Measurements from ENCODE around the gene KCNG4.

DNA sequence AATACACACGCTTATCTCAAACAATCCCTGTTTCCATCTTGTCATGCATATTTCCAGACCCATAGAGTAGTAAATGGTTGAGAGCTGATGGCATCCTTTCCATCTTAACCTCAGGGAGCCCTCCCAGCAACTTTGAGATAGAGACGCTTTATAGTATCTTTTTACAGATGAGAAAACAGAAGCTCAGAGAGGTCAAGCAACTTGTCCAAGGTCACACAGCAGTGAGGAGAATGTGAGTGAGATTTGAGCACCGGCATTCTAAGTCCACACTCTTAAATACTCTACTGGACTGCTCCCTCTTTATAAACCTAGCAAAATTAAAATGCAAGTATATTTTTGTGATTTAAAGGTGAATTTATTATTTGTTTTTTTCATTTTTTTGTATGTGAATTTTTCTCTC is 19.9 kb upstream of the KCNG4 start:
- TF ChIP-seq EZH2 (IDR thresholded peaks at IDR 0.05; ENCODE audit: low read length, missing control alignments): no peak
- TF ChIP-seq, protein P1, sequence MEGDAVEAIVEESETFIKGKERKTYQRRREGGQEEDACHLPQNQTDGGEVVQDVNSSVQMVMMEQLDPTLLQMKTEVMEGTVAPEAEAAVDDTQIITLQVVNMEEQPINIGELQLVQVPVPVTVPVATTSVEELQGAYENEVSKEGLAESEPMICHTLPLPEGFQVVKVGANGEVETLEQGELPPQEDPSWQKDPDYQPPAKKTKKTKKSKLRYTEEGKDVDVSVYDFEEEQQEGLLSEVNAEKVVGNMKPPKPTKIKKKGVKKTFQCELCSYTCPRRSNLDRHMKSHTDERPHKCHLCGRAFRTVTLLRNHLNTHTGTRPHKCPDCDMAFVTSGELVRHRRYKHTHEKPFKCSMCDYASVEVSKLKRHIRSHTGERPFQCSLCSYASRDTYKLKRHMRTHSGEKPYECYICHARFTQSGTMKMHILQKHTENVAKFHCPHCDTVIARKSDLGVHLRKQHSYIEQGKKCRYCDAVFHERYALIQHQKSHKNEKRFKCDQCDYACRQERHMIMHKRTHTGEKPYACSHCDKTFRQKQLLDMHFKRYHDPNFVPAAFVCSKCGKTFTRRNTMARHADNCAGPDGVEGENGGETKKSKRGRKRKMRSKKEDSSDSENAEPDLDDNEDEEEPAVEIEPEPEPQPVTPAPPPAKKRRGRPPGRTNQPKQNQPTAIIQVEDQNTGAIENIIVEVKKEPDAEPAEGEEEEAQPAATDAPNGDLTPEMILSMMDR (conservative IDR thresholded peaks at IDR 0.05 in 1 of 2, IDR thresholded peaks at IDR 0.05 in 1 of 2; ENCODE audit: low read depth in 1 of 2, low read length in 2 of 2): no peak

All from fibroblast of lung (primary cell).